GM12872 (cell line): ENCODE measurements around the gene STK11.

Experiments
- CTCF ChIP-seq: IDR thresholded peaks from 3 replicates; pipeline ENCODE4 v1.5.1; 2011; ENCODE audit warnings: low read depth, mild to moderate bottlenecking, low read length, moderate library complexity; ENCODE audit not compliant: insufficient read depth

The STK11 gene

DNA sequence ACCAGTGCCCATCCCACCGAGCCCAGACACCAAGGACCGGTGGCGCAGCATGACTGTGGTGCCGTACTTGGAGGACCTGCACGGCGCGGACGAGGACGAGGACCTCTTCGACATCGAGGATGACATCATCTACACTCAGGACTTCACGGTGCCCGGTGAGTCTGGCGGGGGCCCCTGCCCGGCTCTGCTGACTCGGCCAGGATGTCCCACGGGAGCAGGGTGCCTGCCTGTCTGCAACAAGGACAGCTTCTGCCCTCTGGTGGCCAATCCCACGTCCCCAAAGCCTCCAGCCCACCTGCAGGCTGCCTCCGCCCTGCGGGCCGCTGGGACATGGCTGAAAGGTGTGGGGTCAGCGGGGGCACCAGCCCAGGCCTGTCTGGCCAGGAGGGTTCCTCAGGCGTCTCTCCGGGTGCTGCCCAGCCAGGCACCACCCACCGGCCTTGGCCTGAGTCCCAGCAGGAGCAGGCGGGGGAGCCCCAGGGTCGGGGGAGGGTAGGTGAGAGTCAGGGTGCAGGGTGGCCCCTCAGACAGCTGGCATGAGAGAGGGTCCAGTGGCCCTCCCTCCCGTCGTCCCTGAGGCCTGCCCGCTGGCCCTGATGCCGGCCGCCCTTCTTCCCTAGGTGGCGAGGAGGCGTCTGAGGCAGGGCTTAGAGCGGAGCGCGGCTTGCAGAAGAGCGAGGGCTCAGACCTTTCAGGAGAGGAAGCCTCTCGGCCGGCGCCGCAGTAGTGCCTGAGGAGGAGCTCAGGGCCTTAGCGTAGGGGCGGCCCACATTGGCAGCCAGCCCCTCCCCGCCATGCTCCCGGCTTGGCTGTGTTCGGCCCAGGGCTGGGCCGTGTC lies 17.7 kb downstream of the STK11 start:
- TF ChIP-seq CTCF: peak; percentile 77

GRCh38 chr19:1224047-1224825 lies 18.7 kb downstream of the STK11 start:
- no peak for TF ChIP-seq CTCF

GRCh38 chr19:1224847-1225246 lies 19.3 kb downstream of the STK11 start:
- TF ChIP-seq CTCF: no peak

DNA sequence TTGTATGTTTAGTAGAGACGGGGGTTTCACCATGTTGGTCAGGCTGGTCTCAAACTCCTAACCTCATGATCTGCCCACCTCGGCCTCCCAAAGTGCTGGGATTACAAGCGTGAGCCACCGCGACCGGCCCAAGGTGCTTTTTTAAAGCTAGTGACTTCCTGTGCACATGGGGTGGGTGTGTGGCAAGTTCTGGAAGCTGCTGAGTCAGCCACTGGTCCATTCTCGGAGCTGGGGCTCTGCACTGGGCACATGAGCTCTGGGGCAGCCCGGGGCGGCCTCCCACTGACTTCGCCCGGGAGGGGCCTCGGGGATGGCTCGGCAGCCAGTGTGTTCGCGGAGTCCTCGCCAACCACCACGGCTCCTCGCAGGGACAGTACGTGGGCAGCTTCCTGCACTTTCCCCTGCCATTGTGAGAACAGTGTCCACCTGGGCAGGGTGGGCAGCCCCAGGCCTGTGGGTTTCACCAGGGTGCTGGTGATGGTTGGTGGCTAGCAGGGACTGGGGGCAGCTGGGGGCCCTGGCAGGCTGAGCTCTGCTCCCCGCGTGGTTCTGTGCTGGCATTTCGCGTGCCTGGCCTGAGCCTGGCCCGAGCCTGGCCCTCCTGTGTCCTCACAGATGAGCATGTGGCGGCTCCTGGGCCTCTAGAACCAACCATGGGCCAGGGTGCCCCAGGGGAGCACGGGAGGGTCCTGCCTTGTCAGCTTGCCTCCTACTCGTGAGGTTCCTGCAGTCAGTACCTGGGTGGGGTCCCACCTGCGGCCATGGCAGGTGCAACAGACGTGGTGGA lies 20.1 kb downstream of the STK11 start:
- TF ChIP-seq CTCF: no peak

DNA sequence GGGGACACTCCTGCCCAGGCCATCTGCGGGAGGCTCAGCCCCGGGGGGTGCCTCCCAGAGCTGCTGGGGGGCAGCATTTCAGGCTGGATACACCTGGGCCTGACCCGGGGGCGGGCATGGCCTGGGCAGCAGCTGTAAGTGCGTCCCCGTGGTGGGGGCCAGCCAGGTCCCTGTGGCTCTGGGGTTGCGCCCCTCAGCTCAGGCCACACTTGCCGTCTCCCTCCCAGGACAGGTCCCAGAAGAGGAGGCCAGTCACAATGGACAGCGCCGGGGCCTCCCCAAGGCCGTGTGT lies 20.6 kb downstream of the STK11 start:
- no peak for TF ChIP-seq CTCF

- TF ChIP-seq CTCF: no peak
Observed at GRCh38 chr19:1226522-1227303, 21.1 kb downstream of the STK11 start.
